A673 (cell line): Measurements from ENCODE around the gene BCDIN3D.

Experiments
- CTCF ChIP-seq: fragments of 300-800, 200-600 bp; sonication (generic); conservative IDR thresholded peaks from 2 replicates; pipeline ENCODE4 v1.5.1; 2017; ENCODE audit warnings: low read depth, mild to moderate bottlenecking, antibody characterized with exemption, low read length, moderate library complexity, mixed read lengths
- EZH2 ChIP-seq: fragments of 200-600 bp; sonication (generic); IDR thresholded peaks from 2 replicates; pipeline ENCODE4 v1.6.1; 2017; ENCODE audit warnings: borderline replicate concordance, low read depth, mild to moderate bottlenecking, mixed read lengths, antibody characterized with exemption, low read length; ENCODE audit not compliant: poor library complexity, severe bottlenecking

DNA sequence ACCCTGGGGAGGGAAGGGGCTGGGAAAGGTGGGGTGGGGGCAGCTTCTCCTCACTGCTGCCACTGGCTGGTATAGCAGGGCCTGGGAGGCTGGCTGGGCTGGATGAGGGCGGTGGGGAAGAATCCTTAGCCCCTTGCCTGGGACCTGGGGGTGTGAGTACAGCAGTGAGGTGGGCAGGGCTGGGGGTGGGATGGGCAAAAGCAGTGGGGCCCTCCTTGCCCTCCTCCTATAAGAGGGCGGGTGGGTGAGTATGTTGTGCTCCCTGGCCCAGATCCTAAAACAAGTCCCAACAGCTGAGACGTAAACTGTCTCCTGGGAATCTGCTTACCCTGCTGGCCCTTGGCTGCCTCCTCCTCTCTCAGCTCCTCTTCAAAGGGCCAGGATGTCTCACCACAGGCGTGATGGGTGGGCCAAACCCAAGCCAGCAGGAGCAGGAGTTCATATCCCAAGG, 16.9 kb downstream of the BCDIN3D start:
- TF ChIP-seq CTCF (no peak), EZH2 (no peak)
